GM23248 (cell line): Measurements from ENCODE around the gene ARHGEF4. TPM values are rescaled to one million over a fixed set of nuclear protein-coding genes. Genes with fewer than 3 reads are reported as not detected.

Experiments
- DNase-seq: peaks from one replicate; pipeline ENCODE4 v3.0.0-alpha.2; 2015
- H2AFZ ChIP-seq: fragments of 200-600 bp; sonication (generic); 2 replicates; pipeline ENCODE4 v1.6.1; 2016; ENCODE audit warnings: antibody characterized with exemption
- H3F3A ChIP-seq: fragments of 200-600 bp; sonication (generic); 2 replicates; pipeline ENCODE4 v1.6.1; 2016; ENCODE audit warnings: mild to moderate bottlenecking, antibody characterized with exemption, mixed run types; ENCODE audit not compliant: insufficient read depth
- H3K27ac ChIP-seq: fragments of 200-600 bp; sonication (generic); 2 replicates; pipeline ENCODE4 v1.5.1; 2016; ENCODE audit warnings: mild to moderate bottlenecking
- H3K27me3 ChIP-seq: fragments of 200-600 bp; sonication (generic); replicated peaks from 2 replicates; pipeline ENCODE4 v1.6.1; 2016; ENCODE audit warnings: mild to moderate bottlenecking; ENCODE audit not compliant: insufficient read depth
- H3K36me3 ChIP-seq: fragments of 200-600 bp; sonication (generic); 2 replicates; pipeline ENCODE4 v1.6.1; 2016; ENCODE audit warnings: low read depth, mild to moderate bottlenecking
- H3K4me1 ChIP-seq: fragments of 200-600 bp; sonication (generic); 2 replicates; pipeline ENCODE4 v1.6.1; 2016; ENCODE audit warnings: mild to moderate bottlenecking; ENCODE audit not compliant: insufficient read depth
- H3K4me2 ChIP-seq: fragments of 200-600 bp; sonication (generic); one replicate; pipeline ENCODE4 v1.6.1; 2016; ENCODE audit warnings: mild to moderate bottlenecking; ENCODE audit not compliant: unreplicated experiment
- H3K4me3 ChIP-seq: fragments of 200-600 bp; sonication (generic); 2 replicates; pipeline ENCODE4 v1.5.1; 2016; ENCODE audit warnings: mild to moderate bottlenecking
- H3K79me2 ChIP-seq: fragments of 200-600 bp; sonication (generic); 2 replicates; pipeline ENCODE4 v1.6.1; 2016; ENCODE audit warnings: mild to moderate bottlenecking; ENCODE audit not compliant: insufficient read depth
- H3K9ac ChIP-seq: fragments of 200-600 bp; sonication (generic); 2 replicates; pipeline ENCODE4 v1.6.1; 2016; ENCODE audit warnings: mild to moderate bottlenecking
- H3K9me2 ChIP-seq: fragments of 200-600 bp; sonication (generic); 2 replicates; pipeline ENCODE4 v1.6.1; 2016; ENCODE audit warnings: mixed run types, mild to moderate bottlenecking, moderate library complexity; ENCODE audit not compliant: insufficient read depth
- H3K9me3 ChIP-seq: fragments of 200-600 bp; sonication (generic); one replicate; pipeline ENCODE4 v1.6.1; 2017; ENCODE audit warnings: low read depth
- H4K20me1 ChIP-seq: fragments of 200-600 bp; sonication (generic); 2 replicates; pipeline ENCODE4 v1.6.0; 2016; ENCODE audit not compliant: insufficient read depth
- EZH2 ChIP-seq: fragments of 200-600 bp; sonication (generic); IDR thresholded peaks from 2 replicates; pipeline ENCODE4 v1.6.1; 2018; ENCODE audit warnings: antibody characterized with exemption, mild to moderate bottlenecking; ENCODE audit not compliant: insufficient read depth, poor library complexity, severe bottlenecking
- EZH2phosphoT487 ChIP-seq: fragments of 200-600 bp; sonication (generic); IDR thresholded peaks from 2 replicates; pipeline ENCODE4 v1.6.1; 2018; ENCODE audit warnings: antibody characterized with exemption, moderate library complexity, mild to moderate bottlenecking, low read depth; ENCODE audit not compliant: insufficient read depth
- WGBS, 2 experiments: methylation state at CpG; one replicate each; pipeline ENCODE4 v1.1.6; 2015 to 2017; ENCODE audit warnings: low lambda C conversion rate in 2 of 2, low coverage in 1 of 2; ENCODE audit errors: missing lambda C conversion rate in 2 of 2; 5-methylcytosine and 5-hydroxymethylcytosine counted together
- in situ Hi-C: fragments of 300-500 bp; cut with MboI; formaldehyde crosslinking; loops from 2 replicates; pipeline ENCODE4 v1.15.0; 2020
- polyA plus RNA-seq: library from polyadenylated mRNA; unstranded; fragments of >200 nt; fragmentation: Nextera tagmentation; extraction: Ambion mirVana; gene quantifications from 2 replicates; pipeline ENCODE4 v1.2.1, GENCODE V29; 2016
- total RNA-seq: library from RNA; depleted of rRNA; stranded (reverse); fragments of >200 nt; shearing (Covaris generic); gene quantifications from 2 replicates; pipeline ENCODE4 v1.2.3, GENCODE V29; 2014

The ARHGEF4 gene
- total and polyA plus RNA-seq, 2 experiments from 2014 or later, result 7.4 to 26.0 TPM

DNA sequence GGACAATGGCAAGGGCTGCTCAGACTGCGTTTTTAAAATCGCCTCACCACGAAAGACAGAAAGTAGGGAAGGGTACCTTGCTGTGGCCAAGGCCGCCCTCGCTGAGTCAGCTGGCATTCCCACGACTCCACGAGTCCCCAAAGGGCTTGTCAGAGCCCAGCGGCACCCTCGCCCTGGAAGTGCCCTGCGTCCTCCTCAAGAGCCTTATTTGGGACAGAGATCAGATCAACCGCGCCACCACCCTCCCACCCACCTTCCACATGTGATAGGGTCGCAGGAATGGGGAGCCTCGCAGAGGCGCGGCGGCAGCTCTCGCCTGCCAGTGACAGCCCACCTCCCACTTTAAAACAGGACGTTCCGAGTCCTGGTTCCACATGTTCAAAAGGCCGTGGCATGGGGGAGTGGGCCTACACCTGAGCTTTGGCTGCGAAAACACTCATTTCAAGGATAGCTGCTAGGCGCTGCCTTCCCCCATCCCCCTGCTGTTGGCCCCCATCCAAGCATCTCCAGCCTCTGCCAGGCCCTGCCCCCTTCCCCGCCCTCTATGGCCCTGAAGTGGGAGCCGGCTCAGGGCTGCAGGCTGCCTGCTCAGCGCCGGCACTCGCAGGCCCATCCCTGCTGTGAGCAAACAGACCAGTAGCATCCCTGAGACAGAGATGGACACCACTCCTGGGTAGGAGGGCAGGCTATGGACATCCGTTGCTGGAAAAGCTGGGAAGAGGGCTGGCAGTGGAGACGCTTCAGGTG is 38.1 kb upstream of the ARHGEF4 start:
- TF ChIP-seq EZH2, result no peak
- peak overlapping the region; percentile 96 for H2AFZ ChIP-seq
- no peaks in the 10 kb centered on the region for H3K36me3 ChIP-seq
- 14 to 15% methylated on average over 28 to 30 of the region's 30 CpGs for WGBS, 2 experiments
- DNase-seq, result peak; percentile 33
- H3K9me3 ChIP-seq, result no peaks in the 10 kb centered on the region
- H3K27me3 ChIP-seq, result peaks cover 4% of the 10 kb centered on the region; the same call in 1 of the 2 replicates
- H3K9ac ChIP-seq, result peak overlapping the region; percentile 86
- peak overlapping the region; percentile 82 for H3K4me2 ChIP-seq
- H3K79me2 ChIP-seq, result no peaks in the 10 kb centered on the region
- in situ Hi-C loops, result no loop called here
- no peaks in the 10 kb centered on the region for H4K20me1 ChIP-seq
- no peaks in the 10 kb centered on the region for H3K9me2 ChIP-seq
- H3F3A ChIP-seq, result no peaks in the 10 kb centered on the region
- peak overlapping the region; percentile 78 for H3K4me3 ChIP-seq
- no peak overlapping the region for H3K27ac ChIP-seq
- no peaks in the 10 kb centered on the region for H3K4me1 ChIP-seq

DNA sequence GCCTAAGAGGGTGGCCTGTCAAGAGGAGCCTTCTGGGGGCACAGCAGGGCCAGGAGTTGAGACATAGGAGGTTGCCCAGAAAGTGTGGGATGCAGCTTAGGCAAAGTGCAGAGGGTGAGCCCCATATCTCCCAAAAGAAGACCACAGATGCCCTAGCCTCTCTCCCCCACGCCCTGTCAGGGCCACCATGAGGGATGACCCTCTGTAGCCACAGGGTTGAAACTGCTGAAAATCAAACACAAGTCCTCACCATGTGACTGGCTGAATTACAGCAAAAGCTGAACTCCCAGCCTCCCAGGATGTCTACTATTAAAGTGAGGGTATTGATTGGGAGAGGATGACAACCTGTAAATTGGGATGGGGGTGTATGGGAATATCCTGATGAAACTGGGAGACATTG is 37.4 kb upstream of the ARHGEF4 start:
- Histone ChIP-seq H3K4me2 (no peak overlapping the region), H2AFZ (no peak overlapping the region), H3K9ac (no peak overlapping the region), H3K4me1 (no peaks in the 10 kb centered on the region), H3K4me3 (no peak overlapping the region), H3K9me2 (no peaks in the 10 kb centered on the region), H3F3A (no peaks in the 10 kb centered on the region), H3K79me2 (no peaks in the 10 kb centered on the region), H3K36me3 (no peaks in the 10 kb centered on the region), H3K9me3 (no peaks in the 10 kb centered on the region), H3K27ac (no peak overlapping the region), H3K27me3 (no peaks in the 10 kb centered on the region), H4K20me1 (no peaks in the 10 kb centered on the region)
- TF ChIP-seq EZH2 (no peak), EZH2phosphoT487 (no peak)
- no peak for DNase-seq
- 94 to 100% methylated on average over 1 of the region's 1 CpG for whole genome bisulfite sequencing, 2 experiments
- in situ Hi-C loops, result no loop called here

DNA sequence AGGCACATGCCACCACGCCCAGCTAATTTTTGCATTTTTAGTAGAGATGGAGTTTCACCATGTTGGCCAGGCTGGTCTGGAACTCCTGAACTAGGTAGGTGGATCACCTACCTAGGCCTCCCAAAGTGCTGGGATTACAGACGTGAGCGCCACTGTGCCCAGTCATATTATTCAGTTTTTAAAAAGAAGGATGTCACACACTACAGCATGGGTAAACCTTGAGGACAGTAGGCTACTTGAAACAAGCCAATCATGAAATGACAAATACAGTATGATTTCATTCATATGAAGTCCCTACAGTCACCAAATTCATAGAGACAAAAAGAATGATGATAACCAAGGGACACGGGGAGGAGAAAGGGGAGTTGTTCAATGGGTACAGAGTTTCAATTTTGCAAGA is 31.1 kb upstream of the ARHGEF4 start:
- DNase-seq, result no peak
- Histone ChIP-seq H3K9me2 (no peaks in the 10 kb centered on the region), H3K4me3 (no peak overlapping the region), H3K36me3 (no peaks in the 10 kb centered on the region), H3K27me3 (no peaks in the 10 kb centered on the region), H3K79me2 (no peaks in the 10 kb centered on the region), H3K27ac (no peak overlapping the region), H3K9me3 (no peaks in the 10 kb centered on the region), H3K9ac (no peak overlapping the region), H2AFZ (no peak overlapping the region), H3K4me1 (no peaks in the 10 kb centered on the region), H3F3A (no peaks in the 10 kb centered on the region), H3K4me2 (no peak overlapping the region), H4K20me1 (no peaks in the 10 kb centered on the region)
- 41 to 52% methylated on average over 4 of the region's 4 CpGs for WGBS, 2 experiments
- in situ Hi-C loops, result loop anchor here (10.0 kb wide), 1 partner anchor 69 kb away; no protein-coding TSS in a partner anchor
- TF ChIP-seq EZH2phosphoT487 (no peak), EZH2 (no peak)

DNA sequence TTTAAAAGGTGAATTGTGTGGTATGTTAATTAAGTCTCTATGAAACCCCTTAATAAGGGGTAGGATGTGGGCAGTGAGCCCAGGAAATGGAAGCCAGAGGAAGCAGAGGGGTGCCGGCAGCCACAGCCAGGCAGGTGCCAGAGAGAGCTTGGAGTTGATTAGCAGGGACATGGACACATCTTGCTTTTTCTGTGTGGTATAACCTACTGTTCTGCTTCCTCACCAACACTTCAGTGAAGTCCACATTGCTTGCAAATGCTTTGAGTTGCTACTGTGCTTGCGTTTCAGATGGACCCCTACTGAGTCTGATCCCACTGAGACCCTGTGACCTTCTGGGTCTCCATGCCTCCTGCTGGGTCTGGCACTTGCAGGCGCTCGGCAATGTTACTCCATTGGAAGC is 30.3 kb upstream of the ARHGEF4 start:
- Histone ChIP-seq H4K20me1 (no peaks in the 10 kb centered on the region), H3K9me2 (no peaks in the 10 kb centered on the region), H3K27ac (no peak overlapping the region), H3K4me2 (no peak overlapping the region), H3K4me1 (no peaks in the 10 kb centered on the region), H3K4me3 (no peak overlapping the region), H2AFZ (no peak overlapping the region), H3K27me3 (no peaks in the 10 kb centered on the region), H3K9ac (no peak overlapping the region), H3F3A (no peaks in the 10 kb centered on the region), H3K36me3 (no peaks in the 10 kb centered on the region), H3K9me3 (no peaks in the 10 kb centered on the region), H3K79me2 (no peaks in the 10 kb centered on the region)
- WGBS, 2 experiments, result 70 to 72% methylated on average over 4 of the region's 4 CpGs
- in situ Hi-C loops, result loop anchor here (10.0 kb wide), 1 partner anchor 68 kb away; no protein-coding TSS in a partner anchor
- TF ChIP-seq EZH2 (no peak), EZH2phosphoT487 (no peak)
- DNase-seq, result no peak
